NB4 (cell line): ENCODE results near the gene RPL41.
A peak's percentile ranks its signal among the peaks of the same experiment; 100 is the strongest.

ENCODE experiments used
- DNase-seq: peaks from one replicate; pipeline ENCODE4 v3.0.0; 2010; ENCODE audit warnings: low read depth
- H3K4me3 ChIP-seq: one replicate; pipeline ENCODE4 v1.5.1; 2011; ENCODE audit warnings: mild to moderate bottlenecking, low read depth, low read length, moderate library complexity
- CTCF ChIP-seq: IDR thresholded peaks from one replicate; pipeline ENCODE4 v1.5.1; 2012; ENCODE audit warnings: low read depth, low read length
- MAX ChIP-seq: IDR thresholded peaks from 2 replicates; pipeline ENCODE4 v1.6.1; 2011; ENCODE audit warnings: low read depth, low read length
- MYC ChIP-seq: IDR thresholded peaks from 2 replicates; pipeline ENCODE4 v1.6.1; 2011; ENCODE audit warnings: low read depth, low read length
- POLR2A ChIP-seq: IDR thresholded peaks from 2 replicates; pipeline ENCODE4 v1.6.1; 2011; ENCODE audit warnings: mild to moderate bottlenecking; ENCODE audit not compliant: insufficient read length; ENCODE audit errors: extremely low read depth

Gene RPL41

GRCh38 chr12:56121204-56121870 lies 4.9 kb downstream of the RPL41 start:
- no peak overlapping the region for H3K4me3 ChIP-seq
- TF ChIP-seq MYC (no peak), MAX (no peak), POLR2A (no peak), CTCF (no peak)
- DNase-seq: no peak

GRCh38 chr12:56122637-56123036 lies 6.2 kb downstream of the RPL41 start:
- TF ChIP-seq MAX: no peak
- no peak for TF ChIP-seq MYC
- no peak for TF ChIP-seq CTCF
- TF ChIP-seq POLR2A: no peak
- no peak for DNase-seq
- no peak overlapping the region for H3K4me3 ChIP-seq

GRCh38 chr12:56124133-56124532 lies 7.7 kb downstream of the RPL41 start:
- no peak for DNase-seq
- no peak overlapping the region for H3K4me3 ChIP-seq
- TF ChIP-seq CTCF (no peak), MAX (no peak), MYC (no peak), POLR2A (no peak)

- TF ChIP-seq MAX: no peak
- no peak for TF ChIP-seq POLR2A
- TF ChIP-seq MYC: no peak
- no peak for TF ChIP-seq CTCF
- DNase-seq: peak; percentile 83
- H3K4me3 ChIP-seq: peak overlapping the region; percentile 59
These were observed 10.4 kb downstream of the RPL41 start for GRCh38 chr12:56126732-56127239.

- peak overlapping the region; percentile 59 for H3K4me3 ChIP-seq
- no peak for DNase-seq
- TF ChIP-seq MAX (no peak), MYC (no peak), POLR2A (no peak), CTCF (no peak)
These were observed 11.1 kb downstream of the RPL41 start for GRCh38 chr12:56127485-56127887.
